GM12892 (cell line): ENCODE data around the gene DVL2.

ENCODE experiments used
- DNase-seq: peaks from one replicate; pipeline ENCODE4 v3.0.0; 2011; ENCODE audit not compliant: insufficient read length
- FAIRE-seq: peaks from 2 replicates; lab custom pipeline; 2011; peaks lifted over from hg19 to GRCh38; lab: Jason Lieb, UNC
- POLR2A ChIP-seq: IDR thresholded peaks from 2 replicates; pipeline ENCODE4 v1.6.1; 2011; ENCODE audit warnings: low read depth, low read length, control low read depth
- POLR2AphosphoS5 ChIP-seq: IDR thresholded peaks from 2 replicates; pipeline ENCODE4 v1.6.1; 2011; ENCODE audit warnings: low read depth, low read length, control low read depth
- TAF1 ChIP-seq: IDR thresholded peaks from 2 replicates; pipeline ENCODE4 v1.6.1; 2011; ENCODE audit warnings: low read depth, mild to moderate bottlenecking, control low read depth, low read length, borderline replicate concordance

The DVL2 gene

GRCh38 chr17:7262192-7262934, 28.0 kb upstream of the DVL2 start, which contains the start of gene CLDN7:
TSS of gene CLDN7 (minus strand) at chr17:7262478. CDS start at chr17:7262043, 435 bp downstream.
- no peak for TF ChIP-seq TAF1
- TF ChIP-seq POLR2A, result no peak
- TF ChIP-seq POLR2AphosphoS5, result no peak
- DNase-seq (no peak), FAIRE-seq (no peak)

DNA sequence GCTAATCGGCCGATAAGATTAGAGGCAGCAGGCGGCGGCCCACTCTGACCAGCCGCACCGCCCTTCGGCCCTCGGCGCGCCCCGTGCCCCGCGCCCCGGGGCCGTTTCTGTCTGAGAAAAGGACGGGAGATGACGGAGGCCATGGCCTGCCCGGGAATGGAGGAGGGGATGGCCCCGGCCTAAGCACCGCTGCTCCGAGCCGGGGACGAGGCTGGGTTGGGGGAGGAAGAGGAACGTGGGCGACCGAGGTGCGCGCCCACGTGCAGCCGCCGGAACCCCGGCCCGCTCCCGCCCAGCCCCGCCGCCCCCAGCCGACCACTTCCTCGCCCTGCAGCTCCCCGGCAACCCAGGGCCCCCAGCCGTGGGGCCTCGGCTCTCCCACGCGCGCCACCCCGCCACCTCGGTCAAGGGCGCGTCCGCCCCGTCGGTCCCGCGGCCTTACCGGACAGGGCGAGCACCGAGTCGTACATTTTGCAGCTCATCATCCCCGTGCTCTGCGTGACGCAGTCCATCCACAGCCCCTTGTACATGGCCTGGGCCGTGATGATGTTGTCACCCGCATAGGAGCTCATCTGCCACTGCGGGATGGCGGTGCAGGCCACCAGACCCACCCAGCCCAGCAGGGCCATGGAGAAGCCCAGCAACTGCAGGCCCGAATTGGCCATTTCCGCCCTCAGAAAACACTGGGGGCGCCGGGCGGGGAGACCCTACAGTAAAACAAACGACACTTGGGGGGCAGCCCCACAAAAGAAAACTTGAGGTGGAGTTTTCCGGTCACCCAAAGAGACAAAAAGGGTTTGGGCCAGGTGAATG, 27.3 kb upstream of the DVL2 start:
- DNase-seq, result no peak
- FAIRE-seq, result no peak
- TF ChIP-seq POLR2A (no peak), POLR2AphosphoS5 (no peak), TAF1 (no peak)

DNA sequence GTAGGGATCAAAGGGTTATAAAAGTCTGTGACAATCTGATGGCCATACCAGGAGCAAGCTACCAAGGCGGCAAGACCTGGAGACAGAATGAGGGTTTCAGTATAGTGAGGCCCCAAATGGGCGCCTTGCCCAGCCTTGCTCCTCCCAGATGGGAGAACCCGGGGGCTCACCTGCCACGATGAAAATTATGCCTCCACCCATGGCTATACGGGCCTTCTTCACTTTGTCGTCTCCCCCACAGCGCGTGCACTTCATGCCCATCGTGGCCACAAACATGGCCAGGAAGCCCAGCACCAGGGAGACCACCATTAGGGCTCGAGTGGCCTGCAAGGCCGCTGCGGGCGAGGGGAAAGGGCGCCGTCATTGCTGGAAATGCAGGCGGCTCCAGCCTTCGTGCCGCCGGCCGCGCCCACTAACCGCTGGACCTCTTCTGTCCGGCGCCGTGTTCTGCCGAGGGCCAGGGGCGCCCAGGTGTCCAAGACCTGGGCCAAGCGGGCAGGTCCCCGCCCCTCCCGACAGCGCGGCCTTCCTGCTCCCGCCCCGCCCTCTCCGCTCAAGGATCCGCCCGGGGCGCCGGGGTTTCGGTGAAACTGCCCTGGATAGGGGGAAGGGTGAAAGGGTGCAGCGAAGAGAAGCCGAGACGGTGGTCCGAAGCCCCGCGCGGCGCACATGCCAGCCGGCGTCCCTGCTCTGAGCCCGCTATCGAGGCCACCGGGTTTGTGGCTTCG, 26.5 kb upstream of the DVL2 start:
- no peak for FAIRE-seq
- 0 out of 2 replicates have a peak, but pooled peaks have one; percentile 34 for TF ChIP-seq POLR2A
- no peak for TF ChIP-seq POLR2AphosphoS5
- DNase-seq, result no peak

- DNase-seq (no peak), FAIRE-seq (no peak)
- TF ChIP-seq POLR2A (no peak), POLR2AphosphoS5 (no peak), TAF1 (no peak)
These were observed 25.8 kb upstream of the DVL2 start for GRCh38 chr17:7260151-7260550.

- TF ChIP-seq TAF1 (no peak), POLR2AphosphoS5 (no peak), POLR2A (no peak)
- FAIRE-seq (no peak), DNase-seq (no peak)
These were observed 25.2 kb upstream of the DVL2 start for GRCh38 chr17:7259555-7259889.

DNA sequence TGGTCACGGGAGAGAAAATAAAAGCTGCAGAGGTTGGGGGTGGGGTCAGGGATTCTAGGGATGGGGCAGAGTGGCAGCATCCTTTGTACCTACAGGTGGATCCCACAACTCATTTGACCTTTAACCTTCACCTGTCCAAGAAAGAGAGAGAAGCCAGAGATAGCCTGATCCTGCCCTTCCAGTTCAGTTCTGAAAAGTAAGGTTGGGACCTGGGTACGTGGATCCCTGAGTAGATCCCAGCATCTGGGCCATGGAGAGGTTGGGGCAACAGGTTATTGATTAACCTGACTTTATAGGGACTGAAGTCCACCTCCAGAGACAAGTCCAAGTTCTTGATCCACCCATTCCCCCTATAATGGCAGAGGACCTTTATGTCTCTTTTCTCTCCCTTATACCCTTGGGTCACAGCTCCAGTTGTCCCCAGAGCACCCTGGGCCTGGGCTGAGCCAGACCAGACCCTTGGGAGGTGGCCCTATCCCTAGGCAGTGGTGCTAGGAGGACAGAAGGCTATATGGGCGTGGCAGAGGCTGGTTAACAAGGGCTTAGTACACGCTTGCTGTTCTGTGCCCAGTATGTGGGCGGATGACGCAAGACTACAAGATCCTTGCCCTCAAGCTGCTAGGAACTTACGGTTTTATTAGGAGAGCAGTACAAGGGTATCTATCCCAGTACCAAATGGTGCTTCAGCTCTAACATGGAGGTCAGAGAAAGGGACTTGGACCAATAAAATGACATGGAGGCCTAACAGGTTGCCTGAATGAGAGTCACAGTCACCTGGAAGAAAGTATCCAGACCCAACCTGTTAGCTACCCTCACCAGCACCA, 24.6 kb upstream of the DVL2 start:
- TF ChIP-seq POLR2AphosphoS5 (0 out of 2 replicates have a peak, but pooled peaks have one; percentile 24), POLR2A (no peak), TAF1 (no peak)
- FAIRE-seq (no peak), DNase-seq (no peak)

- DNase-seq, result no peak
- no peak for TF ChIP-seq TAF1
- TF ChIP-seq POLR2AphosphoS5, result no peak
- TF ChIP-seq POLR2A, result no peak
- FAIRE-seq, result no peak
These were observed 22.6 kb upstream of the DVL2 start for GRCh38 chr17:7256766-7257456.

DNA sequence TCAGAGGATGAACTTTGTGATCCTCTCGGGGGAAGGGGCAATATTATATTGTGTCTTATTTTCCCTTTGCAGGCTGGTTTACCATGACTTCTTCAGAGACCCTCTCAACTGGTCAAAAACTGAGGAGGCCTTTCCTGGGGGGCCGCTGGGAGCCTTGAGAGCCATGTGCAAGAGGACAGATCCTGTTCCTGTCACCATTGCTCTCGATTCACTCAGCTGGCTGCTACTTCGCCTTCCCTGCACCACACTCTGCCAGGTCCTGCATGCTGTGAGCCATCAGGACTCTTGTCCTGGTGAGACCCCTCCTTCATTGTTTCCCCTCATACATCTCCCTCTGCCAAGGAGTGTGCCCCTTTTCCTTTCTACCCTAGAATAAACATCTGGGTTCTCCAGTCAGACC, 20.2 kb upstream of the DVL2 start:
- DNase-seq, result no peak
- FAIRE-seq, result no peak
- TF ChIP-seq TAF1, result no peak
- no peak for TF ChIP-seq POLR2A

DNA sequence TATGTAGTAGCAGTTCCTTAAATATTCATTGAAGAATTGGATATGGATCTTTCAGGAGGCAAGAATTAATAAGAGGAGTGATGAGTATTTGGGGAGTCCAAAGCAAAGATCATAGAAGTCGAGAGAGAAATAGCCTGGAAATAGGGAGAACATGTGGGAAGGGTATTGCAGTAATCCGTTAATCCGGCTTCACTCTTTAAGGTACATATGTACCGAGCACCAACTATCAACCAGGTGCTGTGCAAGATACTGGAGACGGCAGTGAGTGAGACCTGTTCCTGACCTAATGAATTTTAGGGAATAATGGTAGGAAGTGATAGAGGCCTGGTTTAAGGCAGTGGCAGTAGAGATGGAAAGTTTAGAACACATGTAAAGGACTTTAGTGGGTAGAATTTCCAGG, 18.8 kb upstream of the DVL2 start:
- FAIRE-seq (no peak), DNase-seq (no peak)
- TF ChIP-seq POLR2AphosphoS5, result no peak
- TF ChIP-seq POLR2A, result no peak
- TF ChIP-seq TAF1, result no peak

DNA sequence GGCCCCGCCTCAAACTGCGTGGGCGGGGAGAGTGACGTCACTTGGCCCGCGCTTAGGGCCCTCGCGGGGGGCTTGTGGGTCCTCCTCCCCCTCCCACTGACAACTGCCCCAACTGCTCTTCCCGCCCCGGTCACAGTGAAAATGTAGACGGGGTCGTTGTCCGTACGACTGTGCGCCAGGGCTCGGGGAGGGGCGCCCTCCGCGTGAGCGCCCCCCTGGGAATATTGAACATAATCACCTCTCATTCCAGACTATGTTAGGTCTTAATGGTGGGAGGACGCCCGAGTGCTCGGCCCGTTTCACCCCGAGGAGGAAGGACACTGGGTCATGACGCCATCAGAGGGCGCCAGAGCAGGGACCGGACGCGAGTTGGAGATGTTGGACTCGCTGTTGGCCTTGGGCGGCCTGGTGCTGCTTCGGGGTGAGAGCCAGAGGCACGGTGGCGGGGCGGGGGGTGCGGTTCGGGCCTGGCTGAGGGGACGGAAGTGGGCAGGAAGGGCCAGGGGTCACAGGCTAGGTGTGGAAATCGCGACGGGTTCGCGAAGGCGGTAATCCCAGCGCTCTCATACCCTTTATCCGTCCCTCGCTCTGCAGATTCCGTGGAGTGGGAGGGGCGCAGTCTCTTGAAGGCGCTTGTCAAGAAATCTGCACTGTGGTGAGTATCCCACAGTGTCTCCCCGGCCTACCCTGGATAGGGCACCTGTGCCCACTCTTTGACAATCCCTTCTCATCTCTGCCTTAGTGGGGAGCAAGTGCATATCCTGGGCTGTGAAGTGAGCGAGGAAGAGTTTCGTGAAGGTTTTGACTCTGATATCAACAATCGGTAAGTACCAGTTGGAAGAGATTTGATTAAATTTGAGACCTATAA, 18.1 kb upstream of the DVL2 start, which contains the start of gene ELP5:
ELP5 (plus strand) TSS at position 40 of the 868 bp plus-strand sequence; CDS start at position 376, 336 bp downstream.
- FAIRE-seq (no peak), DNase-seq (peak; percentile 93)
- TF ChIP-seq POLR2A, result peak; percentile 83
- peak; percentile 88 for TF ChIP-seq POLR2AphosphoS5
- TF ChIP-seq TAF1, result peak; percentile 82
